ENCODE measurements around the gene NSMCE1. TPM values are rescaled to one million over a fixed set of nuclear protein-coding genes. Genes with fewer than 3 reads are reported as not detected.

Gene NSMCE1
- total and polyA plus RNA-seq, 8 donors, result 27.6 to 37.9 (median 31.7) TPM

DNA sequence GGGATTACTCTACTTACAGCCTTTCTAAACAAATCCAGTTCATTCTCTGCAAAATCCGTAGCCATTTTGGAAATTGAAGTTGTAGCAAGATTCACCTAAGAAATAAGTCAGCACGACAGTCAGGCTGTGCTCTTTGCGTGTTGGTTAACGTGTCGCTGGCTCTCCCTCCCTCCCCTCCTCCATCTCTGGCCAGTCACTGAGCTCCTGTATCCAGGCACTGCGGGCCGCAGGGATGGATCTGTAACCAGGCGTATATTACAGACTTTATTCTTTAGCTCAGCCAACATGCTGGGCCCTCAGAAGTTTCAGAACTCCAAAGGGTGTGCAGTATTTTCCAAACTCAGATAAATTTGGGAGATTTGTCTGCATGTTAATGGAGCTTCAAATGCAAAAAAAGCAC lies 34.4 kb downstream of the NSMCE1 start:
- WGBS, 2 donors, result 89 to 92% methylated on average over 8 of the region's 8 CpGs
- Histone ChIP-seq H3K9me3 (no peaks in the 10 kb centered on the region), H3K36me3 (peaks cover 0 to 12% (median 2%) of the 10 kb centered on the region in 3 donors), H3K4me3 (no peak overlapping the region), H3K4me1 (peaks cover 0 to 17% (median 0%) of the 10 kb centered on the region in 3 donors), H3K27me3 (no peaks in the 10 kb centered on the region), H3K27ac (no peak overlapping the region)
- ATAC-seq (no peak), FAIRE-seq (no peak), DNase-seq (no peak)
- TF ChIP-seq, protein P1, sequence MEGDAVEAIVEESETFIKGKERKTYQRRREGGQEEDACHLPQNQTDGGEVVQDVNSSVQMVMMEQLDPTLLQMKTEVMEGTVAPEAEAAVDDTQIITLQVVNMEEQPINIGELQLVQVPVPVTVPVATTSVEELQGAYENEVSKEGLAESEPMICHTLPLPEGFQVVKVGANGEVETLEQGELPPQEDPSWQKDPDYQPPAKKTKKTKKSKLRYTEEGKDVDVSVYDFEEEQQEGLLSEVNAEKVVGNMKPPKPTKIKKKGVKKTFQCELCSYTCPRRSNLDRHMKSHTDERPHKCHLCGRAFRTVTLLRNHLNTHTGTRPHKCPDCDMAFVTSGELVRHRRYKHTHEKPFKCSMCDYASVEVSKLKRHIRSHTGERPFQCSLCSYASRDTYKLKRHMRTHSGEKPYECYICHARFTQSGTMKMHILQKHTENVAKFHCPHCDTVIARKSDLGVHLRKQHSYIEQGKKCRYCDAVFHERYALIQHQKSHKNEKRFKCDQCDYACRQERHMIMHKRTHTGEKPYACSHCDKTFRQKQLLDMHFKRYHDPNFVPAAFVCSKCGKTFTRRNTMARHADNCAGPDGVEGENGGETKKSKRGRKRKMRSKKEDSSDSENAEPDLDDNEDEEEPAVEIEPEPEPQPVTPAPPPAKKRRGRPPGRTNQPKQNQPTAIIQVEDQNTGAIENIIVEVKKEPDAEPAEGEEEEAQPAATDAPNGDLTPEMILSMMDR (IDR thresholded peaks at IDR 0.05), result no peak
- intact Hi-C loops (cut with DNase I), result loop anchor here (5.0 to 10.0 kb wide), 3 partner anchors 49 to 138 kb away; no protein-coding TSS in a partner anchor

DNA sequence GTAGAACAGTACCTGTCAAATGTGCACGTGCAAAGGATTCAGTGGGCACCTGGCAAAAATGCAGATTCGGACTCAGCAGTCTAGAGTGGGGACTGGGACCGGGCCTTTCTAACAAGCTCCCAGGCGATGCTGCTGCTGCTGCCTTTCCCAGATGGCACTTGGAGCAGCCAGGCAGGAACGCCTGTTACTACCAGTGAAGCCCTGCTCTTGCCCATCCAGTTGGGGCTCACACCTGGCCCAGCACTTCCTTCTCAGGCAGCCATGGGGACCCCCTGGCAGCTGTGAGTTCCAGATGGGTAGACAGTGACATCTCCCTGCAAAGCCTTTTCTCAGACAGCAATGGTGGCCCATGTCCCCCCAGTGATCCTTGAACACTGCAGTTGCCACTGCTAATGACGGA lies 34.8 kb downstream of the NSMCE1 start:
- 90 to 92% methylated on average over 6 of the region's 6 CpGs for WGBS, 2 donors
- Histone ChIP-seq H3K27ac (no peak overlapping the region), H3K4me1 (peaks cover 0 to 18% (median 0%) of the 10 kb centered on the region in 3 donors), H3K36me3 (peaks cover 0 to 12% (median 2%) of the 10 kb centered on the region in 3 donors), H3K27me3 (no peaks in the 10 kb centered on the region), H3K4me3 (no peak overlapping the region), H3K9me3 (no peaks in the 10 kb centered on the region)
- ATAC-seq, result no peak
- peak in 1 of 6 donors; percentile 44 for DNase-seq
- intact Hi-C loops (cut with DNase I), result loop anchor here (5.0 to 10.0 kb wide), 3 partner anchors 49 to 139 kb away; no protein-coding TSS in a partner anchor
- no peak for FAIRE-seq
- TF ChIP-seq, protein P1 (IDR thresholded peaks at IDR 0.05), result no peak

DNA sequence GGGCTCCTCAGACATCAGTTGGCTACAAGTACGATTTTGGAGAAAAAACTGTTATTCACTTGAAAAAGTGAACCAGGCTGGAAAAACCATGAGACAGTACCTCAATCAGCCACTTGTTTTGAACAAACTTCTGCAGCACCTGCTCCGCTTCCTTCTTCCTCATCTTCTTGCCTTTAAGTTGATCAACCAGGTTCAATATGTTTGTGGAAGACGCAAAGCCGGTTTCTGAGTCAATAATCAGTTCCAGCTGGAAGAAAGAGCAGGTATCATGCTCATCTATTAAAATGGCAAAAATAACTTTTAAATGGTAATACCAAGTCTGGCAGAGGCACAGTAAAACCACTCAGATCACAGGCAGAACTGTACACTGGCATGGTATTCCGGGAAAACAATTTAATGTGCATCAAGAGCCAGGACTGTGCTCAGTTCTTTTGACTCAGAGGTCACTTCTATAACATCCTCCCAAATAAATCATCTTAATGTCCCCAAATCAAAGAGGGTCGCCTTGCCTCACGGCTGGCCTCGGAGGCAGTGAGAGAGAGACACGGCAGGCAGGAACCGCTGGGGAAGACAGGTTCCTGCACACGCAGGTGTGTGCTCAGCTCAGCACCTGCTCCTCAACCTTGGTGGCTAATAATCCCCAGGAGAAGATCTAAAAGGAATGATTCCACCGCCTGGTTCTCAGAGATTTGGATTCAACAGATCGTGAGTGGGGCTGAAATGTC lies 35.5 kb downstream of the NSMCE1 start:
- Histone ChIP-seq H3K9me3 (no peaks in the 10 kb centered on the region), H3K27ac (no peak overlapping the region), H3K4me1 (peaks cover 0 to 18% (median 0%) of the 10 kb centered on the region in 3 donors), H3K4me3 (no peak overlapping the region), H3K27me3 (no peaks in the 10 kb centered on the region), H3K36me3 (peaks cover 0 to 12% (median 2%) of the 10 kb centered on the region in 3 donors)
- 85 to 92% methylated on average over 13 of the region's 13 CpGs for WGBS, 2 donors
- FAIRE-seq (no peak), ATAC-seq (no peak), DNase-seq (peak in 1 of 6 donors; percentile 9)
- intact Hi-C loops (cut with DNase I), result loop anchor here (5.0 to 10.0 kb wide), 3 partner anchors 48 to 139 kb away; no protein-coding TSS in a partner anchor
- TF ChIP-seq, protein P1 (IDR thresholded peaks at IDR 0.05), result no peak

DNA sequence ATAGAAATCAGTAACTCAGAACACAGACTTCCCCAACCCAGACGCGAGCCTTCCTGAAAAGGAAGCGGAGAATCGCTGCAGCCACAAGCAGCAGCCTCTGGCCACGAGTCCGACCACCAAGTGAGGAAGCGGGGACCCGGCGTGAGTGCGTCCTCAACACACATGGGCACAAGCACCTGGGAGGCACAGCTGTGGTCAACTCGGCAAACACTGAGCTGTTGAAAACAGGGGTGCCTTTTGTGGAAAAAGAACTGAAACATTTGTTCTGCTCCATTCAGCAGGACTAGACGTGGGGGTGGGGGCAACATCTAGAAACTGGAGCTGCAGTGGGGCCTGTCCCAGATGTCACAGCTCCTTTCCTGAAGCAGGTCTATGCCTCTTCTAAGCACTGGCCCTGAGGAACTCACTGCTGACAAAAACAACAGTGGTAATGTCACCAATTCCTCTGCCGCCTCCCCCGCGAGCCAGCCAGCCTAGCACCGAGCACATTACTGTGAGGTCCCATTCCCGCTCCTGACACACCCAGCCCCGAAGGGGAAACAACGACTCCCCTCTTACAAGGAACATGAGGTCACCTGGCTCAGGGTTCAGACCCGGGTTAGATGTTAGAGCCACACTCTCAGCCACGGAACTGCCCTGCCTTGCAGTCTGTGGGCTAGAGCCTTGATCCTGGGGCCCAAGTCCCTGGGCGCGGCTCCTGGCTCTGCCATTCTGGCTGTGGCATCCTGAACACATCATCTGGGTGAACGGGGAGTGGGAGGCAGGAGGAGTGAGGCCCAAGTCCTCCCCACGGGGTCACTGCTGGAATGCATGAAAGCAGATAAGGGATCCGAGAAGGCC lies 36.3 kb downstream of the NSMCE1 start:
- intact Hi-C loops (cut with DNase I), result loop anchor here (5.0 to 10.0 kb wide), 3 partner anchors 47 to 140 kb away; no protein-coding TSS in a partner anchor
- H3K4me1 ChIP-seq, result peaks cover 0 to 18% (median 0%) of the 10 kb centered on the region in 3 donors
- 89 to 91% methylated on average over 26 of the region's 26 CpGs for WGBS, 2 donors

More for the DNA sequence above, 36.3 kb downstream of the NSMCE1 start:
- FAIRE-seq, result no peak
- Histone ChIP-seq H3K36me3 (peaks cover 0 to 12% (median 2%) of the 10 kb centered on the region in 3 donors), H3K4me3 (no peak overlapping the region), H3K27me3 (no peaks in the 10 kb centered on the region), H3K9me3 (no peaks in the 10 kb centered on the region), H3K27ac (no peak overlapping the region)
- no peak for ATAC-seq
- TF ChIP-seq, protein P1 (IDR thresholded peaks at IDR 0.05), result no peak
- no peak for DNase-seq

Measured in pancreas (tissue), 10 donors.